ENCODE data around the gene FAM83F. TPM values are rescaled to one million over a fixed set of nuclear protein-coding genes. Genes with fewer than 3 reads are reported as not detected.

Gene FAM83F
- total RNA-seq, 1 donor from 2014 or later = 12.8 TPM

GRCh38 chr22:40067639-40068038 is 72.9 kb downstream of the FAM83F start:
- H3K9me3 ChIP-seq = no peaks in the 10 kb centered on the region
- intact Hi-C loops (cut with DNase I) = no loop called here

DNA sequence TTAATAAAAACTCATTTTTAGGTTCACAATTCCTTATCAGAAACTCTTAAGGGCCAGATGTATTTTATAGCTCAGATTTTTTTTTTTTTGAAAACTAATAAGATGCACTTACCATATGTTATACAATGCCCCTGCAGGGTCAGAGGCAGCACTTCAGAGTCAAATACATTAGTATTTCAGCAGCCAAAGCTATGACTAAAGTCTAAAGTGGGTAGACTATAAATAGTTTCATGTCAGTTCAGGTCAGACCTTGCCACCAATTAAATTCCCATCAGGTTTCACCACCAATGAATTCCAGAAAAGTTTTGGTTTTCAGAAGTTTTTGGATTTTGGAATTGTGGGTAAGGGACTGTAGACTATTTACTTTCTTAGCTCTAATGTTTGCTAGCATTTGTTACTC is 75.9 kb downstream of the FAM83F start:
- TF ChIP-seq CTCF (IDR thresholded peaks at IDR 0.05) (no peak), POLR2AphosphoS5 (IDR thresholded peaks at IDR 0.05; ENCODE audit: insufficient read depth in 1 of 2, low read depth in 1 of 2) (no peak), POLR2A (IDR thresholded peaks at IDR 0.05) (no peak)
- Histone ChIP-seq H3K9me3 (no peaks in the 10 kb centered on the region), H3K4me3 (no peak overlapping the region), H3K27me3 (no peaks in the 10 kb centered on the region), H3K36me3 (no peaks in the 10 kb centered on the region), H3K27ac (no peak overlapping the region), H3K4me1 (peaks cover 22% of the 10 kb centered on the region)
- intact Hi-C loops (cut with DNase I) = no loop called here
- DNase-seq (ENCODE audit: extremely low spot score in 2 of 2) = no peak

More at GRCh38 chr22:40067639-40068038, 72.9 kb downstream of the FAM83F start:
- H3K27ac ChIP-seq = no peak overlapping the region
- peaks cover 30% of the 10 kb centered on the region for H3K4me1 ChIP-seq
- no peak for DNase-seq (ENCODE audit: extremely low spot score in 2 of 2)
- H3K36me3 ChIP-seq = no peaks in the 10 kb centered on the region
- TF ChIP-seq CTCF (IDR thresholded peaks at IDR 0.05) (no peak), POLR2A (IDR thresholded peaks at IDR 0.05) (no peak), POLR2AphosphoS5 (IDR thresholded peaks at IDR 0.05; ENCODE audit: insufficient read depth in 1 of 2, low read depth in 1 of 2) (no peak)
- no peak overlapping the region for H3K4me3 ChIP-seq
- no peaks in the 10 kb centered on the region for H3K27me3 ChIP-seq

- TF ChIP-seq CTCF (IDR thresholded peaks at IDR 0.05) (no peak), POLR2AphosphoS5 (IDR thresholded peaks at IDR 0.05; ENCODE audit: insufficient read depth in 1 of 2, low read depth in 1 of 2) (no peak), POLR2A (IDR thresholded peaks at IDR 0.05) (no peak)
- Histone ChIP-seq H3K36me3 (no peaks in the 10 kb centered on the region), H3K9me3 (no peaks in the 10 kb centered on the region), H3K4me3 (no peak overlapping the region), H3K4me1 (peaks cover 15% of the 10 kb centered on the region), H3K27me3 (no peaks in the 10 kb centered on the region), H3K27ac (no peak overlapping the region)
- DNase-seq (ENCODE audit: extremely low spot score in 2 of 2) = no peak
- intact Hi-C loops (cut with DNase I) = no loop called here
Observed at GRCh38 chr22:40071720-40072119, 77.0 kb downstream of the FAM83F start.

- no peak overlapping the region for H3K27ac ChIP-seq
- intact Hi-C loops (cut with DNase I) = no loop called here
Observed at GRCh38 chr22:40076702-40077645, 82.2 kb downstream of the FAM83F start.

More at GRCh38 chr22:40076702-40077645, 82.2 kb downstream of the FAM83F start:
- DNase-seq (ENCODE audit: extremely low spot score in 2 of 2) = no peak
- Histone ChIP-seq H3K9me3 (no peaks in the 10 kb centered on the region), H3K27me3 (no peaks in the 10 kb centered on the region), H3K36me3 (no peaks in the 10 kb centered on the region), H3K4me3 (no peak overlapping the region), H3K4me1 (peaks cover 6% of the 10 kb centered on the region)
- no peak for TF ChIP-seq POLR2A (IDR thresholded peaks at IDR 0.05)
- no peak for TF ChIP-seq CTCF (IDR thresholded peaks at IDR 0.05)
- no peak for TF ChIP-seq POLR2AphosphoS5 (IDR thresholded peaks at IDR 0.05; ENCODE audit: insufficient read depth in 1 of 2, low read depth in 1 of 2)

Data from vagina (tissue), 2 donors.